GM12878 (cell line): ENCODE data around the gene MYO7A. TPM values are rescaled to one million over a fixed set of nuclear protein-coding genes. Genes with fewer than 3 reads are reported as not detected.

Source experiments
- ATAC-seq: fragments of 200-7000 bp; cut with Tn5 transposase; 3 replicates; pipeline ENCODE4 v1.9.1; 2020; ENCODE audit warnings: mild to moderate bottlenecking, moderate library complexity
- BruUV-seq: library from RNA; stranded (reverse); fragments of 400-500 nt; replicated peaks from 2 replicates; lab custom pipeline; 2021; lab: Mats Ljungman, UMichigan
- CTCF ChIA-PET: fragments of 300-600 bp; sonication (Branson Sonifier 250); formaldehyde crosslinking; extraction: SDS; loops from one replicate; lab custom pipeline; 2021; ENCODE audit warnings: inconsistent platforms; lab: Yijun Ruan, JAX
- POLR2A ChIA-PET: fragments of 350-600 bp; formaldehyde crosslinking; extraction: SDS; loops from one replicate; lab custom pipeline; 2021; ENCODE audit warnings: inconsistent platforms; lab: Charles Lee
- RAD21 ChIA-PET: fragments of 300-600 bp; sonication (Branson Sonifier 250); formaldehyde crosslinking; loops from one replicate; lab custom pipeline; 2023; ENCODE audit warnings: antibody characterized with exemption; ENCODE audit not compliant: unreplicated experiment; lab: Charles Lee
- SMC1A ChIA-PET: fragments of 300-600 bp; sonication (Branson Sonifier 250); formaldehyde crosslinking; loops from one replicate; lab custom pipeline; 2023; ENCODE audit not compliant: unreplicated experiment, uncharacterized antibody; lab: Charles Lee
- DNase-seq: peaks from one replicate; pipeline ENCODE4 v3.0.0-alpha.2; 2011; ENCODE audit warnings: low read depth, low spot score
- FAIRE-seq: peaks from 3 replicates; lab custom pipeline; 2011; peaks lifted over from hg19 to GRCh38; lab: Jason Lieb, UNC
- H2AFZ ChIP-seq: 2 replicates; pipeline ENCODE4 v1.6.0; 2011; ENCODE audit warnings: low read depth, low read length, control low read depth; ENCODE audit not compliant: control insufficient read depth
- H3K27ac ChIP-seq: 2 replicates; pipeline ENCODE4 v1.5.1; 2011; ENCODE audit warnings: control low read depth; ENCODE audit not compliant: control insufficient read depth, insufficient read depth
- H3K27me3 ChIP-seq, 2 experiments: replicated peaks in 1 of 2; 2 replicates each; pipeline versions ENCODE4 v1.6.0 to v1.6.1; 2011; ENCODE audit warnings: low read length in 1 of 2; ENCODE audit not compliant: control insufficient read depth in 2 of 2, insufficient read depth in 2 of 2
- H3K36me3 ChIP-seq, 2 experiments: 2 replicates each; pipeline ENCODE4 v1.5.1; 2011; ENCODE audit warnings: low read length in 1 of 2; ENCODE audit not compliant: control insufficient read depth in 2 of 2, insufficient read depth in 2 of 2
- H3K4me1 ChIP-seq: 2 replicates; pipeline ENCODE4 v1.6.1; 2011; ENCODE audit warnings: mild to moderate bottlenecking, low read length, moderate library complexity, mixed read lengths; ENCODE audit not compliant: control insufficient read depth, insufficient read depth
- H3K4me2 ChIP-seq: 2 replicates; pipeline ENCODE4 v1.6.0; 2011; ENCODE audit warnings: control low read depth; ENCODE audit not compliant: control insufficient read depth, insufficient read depth
- H3K4me3 ChIP-seq: fragments of 200-600 bp; sonication (generic); 2 replicates; pipeline ENCODE4 v1.5.1; 2016
- H3K79me2 ChIP-seq: 2 replicates; pipeline ENCODE4 v1.6.0; 2011; ENCODE audit warnings: low read length; ENCODE audit not compliant: control insufficient read depth, insufficient read depth
- H3K9ac ChIP-seq: 2 replicates; pipeline ENCODE4 v1.8.0; 2011; ENCODE audit warnings: low read length, control low read depth, mixed read lengths; ENCODE audit not compliant: control insufficient read depth, insufficient read depth
- H3K9me3 ChIP-seq: replicated peaks from 3 replicates; pipeline ENCODE4 v1.5.1; 2011; ENCODE audit warnings: mild to moderate bottlenecking, low read length; ENCODE audit not compliant: control insufficient read depth, insufficient read depth
- H4K20me1 ChIP-seq: 2 replicates; pipeline ENCODE4 v1.6.0; 2011; ENCODE audit not compliant: control insufficient read depth, insufficient read depth
- CHD2 ChIP-seq: IDR thresholded peaks from 2 replicates; pipeline ENCODE4 v1.6.1; 2011; ENCODE audit warnings: low read depth, low read length, improper control_type of control experiment, borderline replicate concordance
- CREM ChIP-seq: IDR thresholded peaks from 2 replicates; pipeline ENCODE4 v1.6.1; 2014; ENCODE audit warnings: antibody characterized with exemption, low read depth
- ELK1 ChIP-seq: IDR thresholded peaks from 2 replicates; pipeline ENCODE4 v1.6.1; 2012; ENCODE audit warnings: low read depth, low read length, improper control_type of control experiment
- KLF5 ChIP-seq: fragments of 450-650 bp; IDR thresholded peaks from 2 replicates; pipeline ENCODE4 v1.6.1; 2014; ENCODE audit warnings: mild to moderate bottlenecking; ENCODE audit not compliant: partially characterized antibody
- NFXL1 ChIP-seq: fragments of 450-650 bp; IDR thresholded peaks from 2 replicates; pipeline ENCODE4 v1.6.1; 2017; ENCODE audit warnings: antibody characterized with exemption, mild to moderate bottlenecking, borderline replicate concordance
- NRF1 ChIP-seq: conservative IDR thresholded peaks from 2 replicates; pipeline ENCODE4 v1.6.1; 2011; ENCODE audit warnings: mild to moderate bottlenecking, low read depth, low read length, improper control_type of control experiment
- PAX8 ChIP-seq: fragments of 450-650 bp; IDR thresholded peaks from 2 replicates; pipeline ENCODE4 v1.6.1; 2017; ENCODE audit warnings: mild to moderate bottlenecking, moderate library complexity
- POLR2A ChIP-seq: IDR thresholded peaks from 2 replicates; pipeline ENCODE4 v1.6.1; 2011; ENCODE audit warnings: low read depth, mild to moderate bottlenecking, low read length
- PRDM15 ChIP-seq: fragments of 450-650 bp; formaldehyde crosslinking; IDR thresholded peaks from 2 replicates; pipeline ENCODE4 v1.4.0; 2020; ENCODE audit warnings: mild to moderate bottlenecking, moderate library complexity
- RBBP5 ChIP-seq: fragments of 200-600 bp; sonication (generic); conservative IDR thresholded peaks from 2 replicates; pipeline ENCODE4 v1.6.1; 2016
- RUNX3 ChIP-seq: IDR thresholded peaks from 2 replicates; pipeline ENCODE4 v1.6.1; 2012; ENCODE audit warnings: low read length, inconsistent platforms
- SMAD1 ChIP-seq: fragments of 450-650 bp; IDR thresholded peaks from 2 replicates; pipeline ENCODE4 v1.6.1; 2018; ENCODE audit warnings: mild to moderate bottlenecking, low read depth; ENCODE audit not compliant: partially characterized antibody
- SMAD5 ChIP-seq: IDR thresholded peaks from 2 replicates; pipeline ENCODE4 v1.6.1; 2016; ENCODE audit warnings: antibody characterized with exemption, low read depth
- SRF ChIP-seq, 2 experiments: IDR thresholded peaks; 2 replicates each; pipeline ENCODE4 v1.6.1; 2011; ENCODE audit warnings: low read depth in 2 of 2, low read length in 2 of 2, mild to moderate bottlenecking in 1 of 2, moderate library complexity in 1 of 2
- STAT1 ChIP-seq: fragments of 450-650 bp; conservative IDR thresholded peaks from 2 replicates; pipeline ENCODE4 v1.6.1; 2014; ENCODE audit warnings: antibody characterized with exemption, mild to moderate bottlenecking
- WGBS: methylation state at CpG from one replicate; pipeline ENCODE4 v1.1.6; 2016; ENCODE audit warnings: low lambda C conversion rate; ENCODE audit not compliant: insufficient replicate concordance, insufficient coverage; ENCODE audit errors: missing lambda C conversion rate; 5-methylcytosine and 5-hydroxymethylcytosine counted together
- in situ Hi-C: fragments of 300-500 bp; cut with MboI; formaldehyde crosslinking; loops from 9 replicates; pipeline ENCODE4 v1.14.3; 2018; ENCODE audit warnings: mixed read lengths
- intact Hi-C: fragments of 100-400 bp; cut with micrococcal nuclease; formaldehyde crosslinking; loops from one replicate; pipeline ENCODE4 v1.14.2; 2022; ENCODE audit not compliant: unreplicated experiment
- polyA plus RNA-seq, 11 experiments: library from polyadenylated mRNA; depleted of rRNA in 4 of 11; unstranded in 6 of 11; stranded (reverse) in 5 of 11; fragments of >200 nt; fragmentation: Nextera tagmentation in 4 of 11; fragmentation: Illumina TruSeq in 1 of 11; extraction: Ambion mirVana in 4 of 11; extraction: Trizol in 1 of 11; gene quantifications; 1 replicate in 1 of 11; 2 replicates in 10 of 11; pipeline versions ENCODE4 v1.2.1 to v1.2.3, GENCODE V29; 2011 to 2016; ENCODE audit warnings: inconsistent platforms in 2 of 11, missing spikeins in 2 of 11, low read depth in 1 of 11
- total RNA-seq, 4 experiments: library from RNA; depleted of rRNA in 3 of 4; stranded (reverse); fragments of >200 nt in 3 of 4; fragmentation: Illumina TruSeq in 1 of 4; extraction: Trizol in 1 of 4; gene quantifications; 2 replicates each; pipeline versions ENCODE4 v1.2.1 to v1.2.3, GENCODE V29; 2013 to 2021

Gene MYO7A
- total and polyA plus RNA-seq, 10 of the 15 experiments (the other 5 are each of a cell fraction or from before 2014, with no cell fraction given) = 0.01 to 0.21 (median 0.04) TPM; not detected in 6

GRCh38 chr11:77193911-77194830, 66.1 kb downstream of the MYO7A start (continued):
- no peak for TF ChIP-seq ELK1
- no peak for TF ChIP-seq KLF5

- POLR2A ChIA-PET = no interaction called here
- H3K4me3 ChIP-seq = no peak overlapping the region
- in situ Hi-C loops = loop anchor here (5.0 kb wide), 1 partner anchor 357 kb away; no protein-coding TSS in a partner anchor
- SMC1A ChIA-PET = interaction anchor here (0.6 to 2.0 kb wide), 8 partner anchors 48 to 423 kb away, joined by 3 to 19 read pairs (median 3); no protein-coding TSS in a partner anchor
- H3K27me3 ChIP-seq = no peaks in the 10 kb centered on the region
- DNase-seq (no peak), FAIRE-seq (no peak), ATAC-seq (no peak; the same call in 2 of the 3 replicates)
- RAD21 ChIA-PET = interaction anchor here (0.7 to 3.0 kb wide), 5 partner anchors 8 to 425 kb away, joined by 3 to 26 read pairs (median 4); no protein-coding TSS in a partner anchor
- no TSS peak for BruUV-seq
- WGBS = 27% methylated on average over 10 of the region's 16 CpGs
- no peaks in the 10 kb centered on the region for H3K36me3 ChIP-seq
- no peak overlapping the region for H3K4me2 ChIP-seq
- CTCF ChIA-PET = interaction anchor here (0.7 to 3.5 kb wide), 8 partner anchors 68 to 1864 kb away, joined by 3 to 40 read pairs (median 4); no protein-coding TSS in a partner anchor
- no peaks in the 10 kb centered on the region for H3K4me1 ChIP-seq
- no peak for TF ChIP-seq CHD2
- TF ChIP-seq NRF1 = no peak
- TF ChIP-seq RUNX3 = no peak
- no peak for TF ChIP-seq POLR2A
- no peak for TF ChIP-seq PRDM15
- no peak for TF ChIP-seq NFXL1
- no peak for TF ChIP-seq RBBP5
- no peak for TF ChIP-seq SMAD5
- TF ChIP-seq SMAD1 = no peak
- TF ChIP-seq SRF (IDR thresholded peaks at IDR 0.05; ENCODE audit: low read depth in 2 of 2, low read length in 2 of 2) = no peak
- no peak for TF ChIP-seq CREM
- no peak for TF ChIP-seq PAX8
- no peak for TF ChIP-seq STAT1
- no peak overlapping the region for H2AFZ ChIP-seq
- intact Hi-C loops = loop anchor here (2.0 kb wide), 1 partner anchor 424 kb away; no protein-coding TSS in a partner anchor
- H3K9ac ChIP-seq = no peak overlapping the region
- peaks cover 1% of the 10 kb centered on the region; the same call in 1 of the 2 replicates for H3K79me2 ChIP-seq
- H4K20me1 ChIP-seq = no peaks in the 10 kb centered on the region
- no peaks in the 10 kb centered on the region for H3K9me3 ChIP-seq
- no peak overlapping the region for H3K27ac ChIP-seq
These were observed 67.2 kb downstream of the MYO7A start for GRCh38 chr11:77195071-77195755.
